TTC549 (cell line): ENCODE data around the gene REV1.
"Not testable (repeated sequence)": the region's sequence is repeated elsewhere in the genome, so short reads cannot be mapped to it uniquely, and the experiment has no call there.

Experiments
- FAIRE-seq: peaks from 2 replicates; lab custom pipeline; 2012; peaks lifted over from hg19 to GRCh38; lab: Jason Lieb, UNC

REV1 gene

GRCh38 chr2:99485824-99486223 lies 4.0 kb downstream of the REV1 start:
- FAIRE-seq: no peak

GRCh38 chr2:99485411-99485810 lies 4.4 kb downstream of the REV1 start:
- FAIRE-seq: no peak

- FAIRE-seq: no peak
Measured at GRCh38 chr2:99484205-99484604, 5.6 kb downstream of the REV1 start.

GRCh38 chr2:99481941-99482340 lies 7.9 kb downstream of the REV1 start:
- no peak for FAIRE-seq

GRCh38 chr2:99481527-99481926 lies 8.3 kb downstream of the REV1 start:
- no peak for FAIRE-seq

- FAIRE-seq: no peak
Measured at GRCh38 chr2:99480390-99480789, 9.4 kb downstream of the REV1 start.

- no peak for FAIRE-seq
Measured at GRCh38 chr2:99478632-99479031, 11.2 kb downstream of the REV1 start.

- FAIRE-seq: no peak
Measured at GRCh38 chr2:99477054-99477453, 12.8 kb downstream of the REV1 start.

GRCh38 chr2:99476629-99477028 lies 13.2 kb downstream of the REV1 start:
- no peak for FAIRE-seq

- FAIRE-seq: not testable (repeated sequence)
Measured at GRCh38 chr2:99475095-99475494, 14.7 kb downstream of the REV1 start.

- no peak for FAIRE-seq
Measured at GRCh38 chr2:99473518-99474083, 16.2 kb downstream of the REV1 start.

- no peak for FAIRE-seq
Measured at GRCh38 chr2:99472600-99472960, 17.2 kb downstream of the REV1 start.

GRCh38 chr2:99471654-99472599 lies 17.9 kb downstream of the REV1 start:
- FAIRE-seq: no peak

GRCh38 chr2:99470957-99471356 lies 18.9 kb downstream of the REV1 start:
- FAIRE-seq: no peak

GRCh38 chr2:99470459-99470858 lies 19.4 kb downstream of the REV1 start:
- FAIRE-seq: not testable (repeated sequence)

GRCh38 chr2:99469394-99469793 lies 20.4 kb downstream of the REV1 start:
- no peak for FAIRE-seq

- no peak for FAIRE-seq
Measured at GRCh38 chr2:99468155-99468554, 21.7 kb downstream of the REV1 start.

GRCh38 chr2:99467390-99467789 lies 22.4 kb downstream of the REV1 start:
- no peak for FAIRE-seq

- no peak for FAIRE-seq
Measured at GRCh38 chr2:99461828-99462483, 27.9 kb downstream of the REV1 start.

GRCh38 chr2:99458529-99458928 lies 31.3 kb downstream of the REV1 start:
- no peak for FAIRE-seq

GRCh38 chr2:99451686-99452085 lies 38.1 kb downstream of the REV1 start:
- no peak for FAIRE-seq

GRCh38 chr2:99451280-99451679 lies 38.5 kb downstream of the REV1 start:
- FAIRE-seq: no peak

GRCh38 chr2:99450199-99450598 lies 39.6 kb downstream of the REV1 start:
- no peak for FAIRE-seq
